Measurements from ENCODE around the gene DHCR24.

DHCR24 gene

GRCh38 chr1:54851936-54852524 is 35.0 kb downstream of the DHCR24 start:
- no peaks in the 10 kb centered on the region for H3K27me3 ChIP-seq (replicated peaks; ENCODE audit: control insufficient read depth, insufficient read depth, low read length)
- no peak for DNase-seq (ENCODE audit: extremely low read depth, insufficient read length)
- H3K36me3 ChIP-seq (ENCODE audit: control insufficient read depth, insufficient read depth, low read length): peaks cover 58% of the 10 kb centered on the region
- TF ChIP-seq, protein P1, sequence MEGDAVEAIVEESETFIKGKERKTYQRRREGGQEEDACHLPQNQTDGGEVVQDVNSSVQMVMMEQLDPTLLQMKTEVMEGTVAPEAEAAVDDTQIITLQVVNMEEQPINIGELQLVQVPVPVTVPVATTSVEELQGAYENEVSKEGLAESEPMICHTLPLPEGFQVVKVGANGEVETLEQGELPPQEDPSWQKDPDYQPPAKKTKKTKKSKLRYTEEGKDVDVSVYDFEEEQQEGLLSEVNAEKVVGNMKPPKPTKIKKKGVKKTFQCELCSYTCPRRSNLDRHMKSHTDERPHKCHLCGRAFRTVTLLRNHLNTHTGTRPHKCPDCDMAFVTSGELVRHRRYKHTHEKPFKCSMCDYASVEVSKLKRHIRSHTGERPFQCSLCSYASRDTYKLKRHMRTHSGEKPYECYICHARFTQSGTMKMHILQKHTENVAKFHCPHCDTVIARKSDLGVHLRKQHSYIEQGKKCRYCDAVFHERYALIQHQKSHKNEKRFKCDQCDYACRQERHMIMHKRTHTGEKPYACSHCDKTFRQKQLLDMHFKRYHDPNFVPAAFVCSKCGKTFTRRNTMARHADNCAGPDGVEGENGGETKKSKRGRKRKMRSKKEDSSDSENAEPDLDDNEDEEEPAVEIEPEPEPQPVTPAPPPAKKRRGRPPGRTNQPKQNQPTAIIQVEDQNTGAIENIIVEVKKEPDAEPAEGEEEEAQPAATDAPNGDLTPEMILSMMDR (IDR thresholded peaks at IDR 0.05; ENCODE audit: insufficient read depth, low read length, poor library complexity, severe bottlenecking): no peak
- H3K4me3 ChIP-seq (replicated peaks; ENCODE audit: low read depth, low read length): no peak overlapping the region

- no peak overlapping the region for H3K4me3 ChIP-seq (replicated peaks; ENCODE audit: low read depth, low read length)
- DNase-seq (ENCODE audit: extremely low read depth, insufficient read length): no peak
- H3K36me3 ChIP-seq (ENCODE audit: control insufficient read depth, insufficient read depth, low read length): peaks cover 59% of the 10 kb centered on the region
- TF ChIP-seq, protein P1 (IDR thresholded peaks at IDR 0.05; ENCODE audit: insufficient read depth, low read length, poor library complexity, severe bottlenecking): no peak
- H3K27me3 ChIP-seq (replicated peaks; ENCODE audit: control insufficient read depth, insufficient read depth, low read length): no peaks in the 10 kb centered on the region
Observed at GRCh38 chr1:54851406-54851805, 35.6 kb downstream of the DHCR24 start.

DNA sequence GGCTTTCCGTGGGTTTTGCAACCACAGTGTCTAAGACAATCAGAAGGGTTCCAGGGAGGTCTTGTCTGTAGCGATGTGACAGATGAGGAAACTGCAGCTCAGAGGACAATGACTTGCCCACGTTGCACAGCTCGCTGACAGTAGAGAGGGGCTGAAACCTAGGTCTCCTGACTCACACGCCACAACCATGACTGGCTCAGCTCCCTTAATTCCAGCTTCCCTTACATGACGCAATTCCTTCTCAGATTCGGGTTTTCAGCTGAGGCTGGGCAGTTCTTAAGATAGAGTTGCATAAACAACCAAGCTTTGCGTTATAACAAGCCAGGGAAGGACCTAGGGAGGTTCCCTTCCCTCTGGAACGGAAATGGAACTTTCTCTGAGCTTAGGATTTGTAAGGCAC is 36.3 kb downstream of the DHCR24 start:
- no peaks in the 10 kb centered on the region for H3K27me3 ChIP-seq (replicated peaks; ENCODE audit: control insufficient read depth, insufficient read depth, low read length)
- H3K4me3 ChIP-seq (replicated peaks; ENCODE audit: low read depth, low read length): no peak overlapping the region
- TF ChIP-seq, protein P1 (IDR thresholded peaks at IDR 0.05; ENCODE audit: insufficient read depth, low read length, poor library complexity, severe bottlenecking): no peak
- DNase-seq (ENCODE audit: extremely low read depth, insufficient read length): no peak
- peaks cover 56% of the 10 kb centered on the region for H3K36me3 ChIP-seq (ENCODE audit: control insufficient read depth, insufficient read depth, low read length)

- TF ChIP-seq, protein P1 (IDR thresholded peaks at IDR 0.05; ENCODE audit: insufficient read depth, low read length, poor library complexity, severe bottlenecking): no peak
- Histone ChIP-seq H3K4me3 (replicated peaks; ENCODE audit: low read depth, low read length) (no peak overlapping the region), H3K36me3 (ENCODE audit: control insufficient read depth, insufficient read depth, low read length) (peaks cover 52% of the 10 kb centered on the region), H3K27me3 (replicated peaks; ENCODE audit: control insufficient read depth, insufficient read depth, low read length) (no peaks in the 10 kb centered on the region)
- DNase-seq (ENCODE audit: extremely low read depth, insufficient read length): no peak
Observed at GRCh38 chr1:54850069-54850730, 36.8 kb downstream of the DHCR24 start.

DNA sequence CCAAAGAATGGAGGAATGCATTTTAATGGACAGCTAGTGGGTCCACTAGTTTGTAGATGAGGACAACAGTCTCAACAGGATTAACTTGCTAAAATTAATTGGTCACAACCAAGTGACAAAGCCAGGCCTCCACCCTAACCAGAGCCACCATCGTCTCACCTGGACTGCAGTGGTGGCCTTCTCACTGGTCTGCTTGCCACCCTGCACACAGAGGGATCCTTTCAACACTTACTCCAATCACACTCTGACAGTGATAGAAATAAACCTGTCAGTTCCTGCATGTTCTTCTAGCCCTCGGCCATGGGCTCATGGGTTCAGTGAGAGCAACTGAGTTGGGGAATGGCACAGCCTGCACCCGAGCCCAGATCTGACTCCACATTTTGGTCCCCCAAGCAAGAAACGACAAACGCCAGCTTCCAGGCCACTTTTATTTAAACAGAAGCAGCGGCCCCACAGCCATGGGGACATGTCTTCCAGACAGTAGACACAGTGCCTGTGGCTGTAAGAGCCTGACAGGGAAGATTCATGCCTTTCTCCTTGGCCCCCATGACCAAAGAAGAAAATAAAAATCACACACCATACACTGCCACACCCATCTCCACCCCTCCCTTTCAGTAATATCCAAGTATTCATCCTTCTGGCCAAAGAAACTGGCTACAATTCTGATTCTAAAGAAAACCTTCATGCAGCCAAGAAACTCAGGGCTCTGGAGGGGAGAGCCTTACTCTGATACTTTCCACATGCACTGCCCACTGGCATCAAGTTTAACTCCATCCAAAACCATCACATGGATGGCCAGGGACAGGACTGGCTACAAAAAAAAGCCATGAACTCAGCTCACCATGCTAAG is 37.6 kb downstream of the DHCR24 start:
- Histone ChIP-seq H3K27me3 (replicated peaks; ENCODE audit: control insufficient read depth, insufficient read depth, low read length) (no peaks in the 10 kb centered on the region), H3K4me3 (replicated peaks; ENCODE audit: low read depth, low read length) (no peak overlapping the region), H3K36me3 (ENCODE audit: control insufficient read depth, insufficient read depth, low read length) (peaks cover 48% of the 10 kb centered on the region)
- TF ChIP-seq, protein P1 (IDR thresholded peaks at IDR 0.05; ENCODE audit: insufficient read depth, low read length, poor library complexity, severe bottlenecking): no peak
- no peak for DNase-seq (ENCODE audit: extremely low read depth, insufficient read length)

All from GM06990 (cell line).